Measurements from ENCODE around the gene DSCAM. TPM values are rescaled to one million over a fixed set of nuclear protein-coding genes. Genes with fewer than 3 reads are reported as not detected.

Gene DSCAM
- total RNA-seq, 4 donors from 2014 or later: 0.07 TPM; not detected in 3

- no peaks in the 10 kb centered on the region for H3K36me3 ChIP-seq
- intact Hi-C loops (cut with DNase I; ENCODE audit: low total_unique reads): no loop called here
- H3K9me3 ChIP-seq: no peaks in the 10 kb centered on the region
- DNase-seq: no peak
- no peak overlapping the region for H3K4me3 ChIP-seq
- TF ChIP-seq, protein P1, sequence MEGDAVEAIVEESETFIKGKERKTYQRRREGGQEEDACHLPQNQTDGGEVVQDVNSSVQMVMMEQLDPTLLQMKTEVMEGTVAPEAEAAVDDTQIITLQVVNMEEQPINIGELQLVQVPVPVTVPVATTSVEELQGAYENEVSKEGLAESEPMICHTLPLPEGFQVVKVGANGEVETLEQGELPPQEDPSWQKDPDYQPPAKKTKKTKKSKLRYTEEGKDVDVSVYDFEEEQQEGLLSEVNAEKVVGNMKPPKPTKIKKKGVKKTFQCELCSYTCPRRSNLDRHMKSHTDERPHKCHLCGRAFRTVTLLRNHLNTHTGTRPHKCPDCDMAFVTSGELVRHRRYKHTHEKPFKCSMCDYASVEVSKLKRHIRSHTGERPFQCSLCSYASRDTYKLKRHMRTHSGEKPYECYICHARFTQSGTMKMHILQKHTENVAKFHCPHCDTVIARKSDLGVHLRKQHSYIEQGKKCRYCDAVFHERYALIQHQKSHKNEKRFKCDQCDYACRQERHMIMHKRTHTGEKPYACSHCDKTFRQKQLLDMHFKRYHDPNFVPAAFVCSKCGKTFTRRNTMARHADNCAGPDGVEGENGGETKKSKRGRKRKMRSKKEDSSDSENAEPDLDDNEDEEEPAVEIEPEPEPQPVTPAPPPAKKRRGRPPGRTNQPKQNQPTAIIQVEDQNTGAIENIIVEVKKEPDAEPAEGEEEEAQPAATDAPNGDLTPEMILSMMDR (IDR thresholded peaks at IDR 0.05): no peak
- no peak for TF ChIP-seq POLR2A (IDR thresholded peaks at IDR 0.05)
- no peaks in the 10 kb centered on the region for H3K27me3 ChIP-seq
- no peaks in the 10 kb centered on the region for H3K4me1 ChIP-seq
- H3K27ac ChIP-seq: no peak overlapping the region
These were observed 259.1 kb downstream of the DSCAM start for GRCh38 chr21:40587736-40588346.

GRCh38 chr21:40586575-40586974 is 260.4 kb downstream of the DSCAM start:
- Histone ChIP-seq H3K4me1 (no peaks in the 10 kb centered on the region), H3K9me3 (no peaks in the 10 kb centered on the region), H3K27ac (no peak overlapping the region), H3K36me3 (no peaks in the 10 kb centered on the region), H3K27me3 (no peaks in the 10 kb centered on the region), H3K4me3 (no peak overlapping the region)
- no peak for DNase-seq
- intact Hi-C loops (cut with DNase I; ENCODE audit: low total_unique reads): no loop called here
- TF ChIP-seq, protein P1 (IDR thresholded peaks at IDR 0.05): no peak
- no peak for TF ChIP-seq POLR2A (IDR thresholded peaks at IDR 0.05)

GRCh38 chr21:40577285-40578043 is 269.5 kb downstream of the DSCAM start:
- Histone ChIP-seq H3K4me3 (no peak overlapping the region), H3K27me3 (no peaks in the 10 kb centered on the region), H3K27ac (no peak overlapping the region), H3K36me3 (no peaks in the 10 kb centered on the region), H3K9me3 (no peaks in the 10 kb centered on the region), H3K4me1 (no peaks in the 10 kb centered on the region)
- intact Hi-C loops (cut with DNase I; ENCODE audit: low total_unique reads): no loop called here
- TF ChIP-seq, protein P1 (IDR thresholded peaks at IDR 0.05): no peak
- no peak for TF ChIP-seq POLR2A (IDR thresholded peaks at IDR 0.05)
- DNase-seq: no peak

DNA sequence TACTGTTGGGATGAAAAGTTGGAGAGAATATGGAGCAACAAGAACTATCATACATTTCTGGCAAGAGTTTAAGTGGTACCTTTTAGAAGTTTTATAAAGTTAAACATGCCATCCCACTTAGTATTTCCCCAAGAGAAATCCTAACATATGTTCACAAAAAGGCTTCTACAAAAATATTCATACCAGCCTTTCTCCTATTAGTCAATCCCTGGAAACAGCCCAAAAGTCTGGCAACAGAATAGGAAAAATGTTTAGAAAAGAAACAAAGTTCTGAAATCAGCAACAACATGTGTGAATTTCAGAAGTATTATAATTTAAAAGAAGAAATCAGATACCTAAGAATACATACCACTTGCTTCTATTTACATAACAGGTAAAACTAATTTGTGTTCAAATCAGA is 271.0 kb downstream of the DSCAM start:
- TF ChIP-seq, protein P1 (IDR thresholded peaks at IDR 0.05): no peak
- no peak for TF ChIP-seq POLR2A (IDR thresholded peaks at IDR 0.05)
- Histone ChIP-seq H3K36me3 (no peaks in the 10 kb centered on the region), H3K4me1 (no peaks in the 10 kb centered on the region), H3K9me3 (no peaks in the 10 kb centered on the region), H3K4me3 (no peak overlapping the region), H3K27me3 (no peaks in the 10 kb centered on the region), H3K27ac (no peak overlapping the region)
- intact Hi-C loops (cut with DNase I; ENCODE audit: low total_unique reads): no loop called here
- DNase-seq: no peak

DNA sequence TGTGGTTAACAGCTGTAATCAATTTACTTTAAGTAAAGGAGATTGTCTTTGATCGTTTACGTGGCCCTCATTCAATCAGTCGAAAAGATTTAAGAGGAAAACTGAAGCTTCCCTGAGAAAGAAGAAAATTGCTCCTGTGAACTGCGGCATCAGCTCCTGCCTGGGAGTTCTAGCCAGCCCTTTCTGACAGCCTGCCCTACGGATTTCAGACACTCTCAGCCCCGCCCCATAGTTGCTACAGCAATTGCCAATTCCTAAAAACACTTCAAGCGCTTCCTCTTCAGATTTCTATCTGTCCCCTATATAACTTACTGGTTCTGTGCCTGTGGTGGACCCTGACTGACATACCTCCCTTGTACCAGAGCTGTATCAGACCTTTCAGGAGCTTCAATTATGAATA is 277.6 kb downstream of the DSCAM start:
- no peaks in the 10 kb centered on the region for H3K36me3 ChIP-seq
- no peaks in the 10 kb centered on the region for H3K9me3 ChIP-seq
- no peak overlapping the region for H3K27ac ChIP-seq
- DNase-seq: no peak
- TF ChIP-seq, protein P1 (IDR thresholded peaks at IDR 0.05): no peak
- no peak for TF ChIP-seq POLR2A (IDR thresholded peaks at IDR 0.05)
- no peaks in the 10 kb centered on the region for H3K4me1 ChIP-seq
- intact Hi-C loops (cut with DNase I; ENCODE audit: low total_unique reads): no loop called here
- H3K27me3 ChIP-seq: no peaks in the 10 kb centered on the region
- no peak overlapping the region for H3K4me3 ChIP-seq

Data from uterus (tissue), 4 donors.